Left lobe of liver (tissue), 2 donors: ENCODE results near the gene ATF6B. TPM values are rescaled to one million over a fixed set of nuclear protein-coding genes. Genes with fewer than 3 reads are reported as not detected.
"Not testable (repeated sequence)": the region's sequence is repeated elsewhere in the genome, so short reads cannot be mapped to it uniquely, and the experiment has no call there.

Experiments
- ATAC-seq: fragments of 200-7000 bp; cut with Tn5 transposase; one replicate; pipeline ENCODE4 v1.9.1; 2020; ENCODE audit warnings: mild to moderate bottlenecking, moderate library complexity
- DNase-seq: peaks from one replicate; pipeline ENCODE4 v3.0.0-alpha.2; 2020; ENCODE audit warnings: low spot score
- total RNA-seq: library from RNA; stranded (reverse); gene quantifications from one replicate; pipeline ENCODE4 v1.2.1, GENCODE V29; 2021
- donor health status: DM: no; HTN: no; CAD: no; lungs with moderate emphysema.
- donor health status: DM: no; HTN: yes; CAD: no.

Gene ATF6B
- total RNA-seq, 1 donor from 2014 or later: 31.7 TPM

- no peak for ATAC-seq
- DNase-seq: no peak
Measured at GRCh38 chr6:32109114-32109764, 18.8 kb downstream of the ATF6B start, which contains the start of gene TNXB. Gene TNXB, minus strand, starts transcription at chr6:32109338. Its CDS starts 11,140 bp downstream, at chr6:32098198.

GRCh38 chr6:32108727-32109113 is 19.3 kb downstream of the ATF6B start:
- DNase-seq (no peak), ATAC-seq (no peak)

- ATAC-seq: peak; percentile 12
- DNase-seq: no peak
Measured at GRCh38 chr6:32108094-32108627, 19.9 kb downstream of the ATF6B start.

- no peak for DNase-seq
- ATAC-seq: no peak
Measured at GRCh38 chr6:32107406-32107805, 20.6 kb downstream of the ATF6B start.

- no peak for DNase-seq
- no peak for ATAC-seq
Measured at GRCh38 chr6:32105433-32105832, 22.6 kb downstream of the ATF6B start.

GRCh38 chr6:32102255-32102654 is 25.8 kb downstream of the ATF6B start:
- ATAC-seq: no peak
- no peak for DNase-seq

GRCh38 chr6:32100251-32100650 is 27.8 kb downstream of the ATF6B start:
- ATAC-seq, DNase-seq: not testable (repeated sequence)

- DNase-seq: no peak
Measured at GRCh38 chr6:32097364-32097763, 30.7 kb downstream of the ATF6B start.

GRCh38 chr6:32096394-32097258 is 31.4 kb downstream of the ATF6B start:
- ATAC-seq (peak; percentile 49), DNase-seq (no peak)

More at GRCh38 chr6:32097364-32097763, 30.7 kb downstream of the ATF6B start:
- ATAC-seq: no peak

GRCh38 chr6:32096087-32096393 is 32.0 kb downstream of the ATF6B start:
- DNase-seq (no peak), ATAC-seq (peak; percentile 14)

GRCh38 chr6:32095338-32096086 is 32.5 kb downstream of the ATF6B start:
- no peak for DNase-seq
- ATAC-seq: no peak

- no peak for DNase-seq
- ATAC-seq: no peak
Measured at GRCh38 chr6:32092760-32093497, 35.1 kb downstream of the ATF6B start.

- ATAC-seq (no peak), DNase-seq (no peak)
Measured at GRCh38 chr6:32089082-32089828, 38.8 kb downstream of the ATF6B start.

GRCh38 chr6:32088487-32089049 is 39.5 kb downstream of the ATF6B start:
- ATAC-seq: no peak
- no peak for DNase-seq

- DNase-seq: peak; percentile 74
- peak; percentile 92 for ATAC-seq
Measured at GRCh38 chr6:32087574-32088486, 40.2 kb downstream of the ATF6B start.

- DNase-seq: no peak
- ATAC-seq: no peak
Measured at GRCh38 chr6:32086661-32087573, 41.1 kb downstream of the ATF6B start.

- no peak for DNase-seq
Measured at GRCh38 chr6:32085759-32086459, 42.1 kb downstream of the ATF6B start.

More at GRCh38 chr6:32085759-32086459, 42.1 kb downstream of the ATF6B start:
- no peak for ATAC-seq
